Measurements from ENCODE around the gene ACOX3.
"Not testable (repeated sequence)": the region's sequence is repeated elsewhere in the genome, so short reads cannot be mapped to it uniquely, and the experiment has no call there.

The ACOX3 gene

DNA sequence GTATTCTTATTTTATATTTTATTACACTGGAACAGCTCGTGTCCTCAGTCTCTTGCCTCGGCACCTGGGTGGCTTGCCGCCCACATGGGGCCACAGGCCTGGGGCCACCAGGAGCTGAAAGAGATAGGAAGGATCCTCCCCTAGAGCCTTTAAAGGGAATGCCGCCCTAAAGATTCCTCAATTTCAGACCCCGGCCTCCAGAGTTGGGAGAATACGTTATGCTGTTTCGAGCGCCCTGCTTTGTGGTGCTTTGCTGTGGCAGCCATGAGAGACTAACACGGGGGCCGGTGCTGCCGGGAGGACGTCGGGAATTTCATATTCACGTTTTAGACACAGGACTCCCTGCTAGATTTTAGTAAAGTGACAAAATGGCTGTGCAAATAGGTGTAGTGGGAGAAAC lies 33.2 kb downstream of the ACOX3 start:
- no peak for DNase-seq (ENCODE audit: low spot score)
- H2BK120ac ChIP-seq (ENCODE audit: low read depth, low read length) = no peak overlapping the region
- H2AFZ ChIP-seq (ENCODE audit: low read length) = no peak overlapping the region
- H2BK12ac ChIP-seq (ENCODE audit: low read length) = no peak overlapping the region
- H3K4me3 ChIP-seq (ENCODE audit: low read length in 2 of 2) = no peak overlapping the region
- H2AK5ac ChIP-seq (ENCODE audit: low read depth, low read length) = no peak overlapping the region
- H3K4me2 ChIP-seq (ENCODE audit: insufficient read depth, low read length, poor library complexity, severe bottlenecking) = no peak overlapping the region
- peaks cover 17 to 28% of the 10 kb centered on the region in 2 donors for H3K36me3 ChIP-seq (replicated peaks in 1 of 2; ENCODE audit: control insufficient read depth in 2 of 2, insufficient read depth in 2 of 2, low read length in 2 of 2)
- WGBS, 2 donors (ENCODE audit: extremely low coverage in 2 of 2, insufficient read length in 2 of 2, insufficient replicate concordance in 1 of 2) = no CpG with 5 or more reads among the region's 14 CpGs
- peaks cover 7% of the 10 kb centered on the region for H3K79me1 ChIP-seq (ENCODE audit: low read depth, low read length)
- no peak overlapping the region for H2BK15ac ChIP-seq (ENCODE audit: low read length)
- H3K14ac ChIP-seq (ENCODE audit: low read length) = no peak overlapping the region
- no peak overlapping the region for H3K27ac ChIP-seq (replicated peaks; ENCODE audit: low read length)
- no peak overlapping the region for H3K18ac ChIP-seq (ENCODE audit: low read length)
- no peak overlapping the region for H3K23ac ChIP-seq (ENCODE audit: low read depth, low read length, poor library complexity)
- no peak overlapping the region for H3K4ac ChIP-seq (ENCODE audit: low read length)
- H3K9ac ChIP-seq (ENCODE audit: low read depth, low read length, poor library complexity) = no peak overlapping the region
- H4K91ac ChIP-seq (ENCODE audit: low read depth, low read length, poor library complexity) = no peak overlapping the region
- no peak overlapping the region for H2BK5ac ChIP-seq (ENCODE audit: low read length)
- peaks cover 2 to 4% of the 10 kb centered on the region in 2 donors for H3K4me1 ChIP-seq (ENCODE audit: control insufficient read depth in 2 of 2, insufficient read depth in 1 of 2, low read depth in 1 of 2, low read length in 2 of 2)
- no peak overlapping the region for H4K8ac ChIP-seq (ENCODE audit: low read depth, low read length)
- H3K9me3 ChIP-seq (replicated peaks in 1 of 2; ENCODE audit: control insufficient read depth in 2 of 2, insufficient read depth in 1 of 2, low read depth in 1 of 2, low read length in 2 of 2) = peaks cover 4 to 5% of the 10 kb centered on the region in 2 donors
- no peaks in the 10 kb centered on the region for H3K27me3 ChIP-seq (ENCODE audit: control insufficient read depth in 3 of 3, insufficient read depth in 3 of 3, low read depth in 1 of 3, low read length in 3 of 3)

DNA sequence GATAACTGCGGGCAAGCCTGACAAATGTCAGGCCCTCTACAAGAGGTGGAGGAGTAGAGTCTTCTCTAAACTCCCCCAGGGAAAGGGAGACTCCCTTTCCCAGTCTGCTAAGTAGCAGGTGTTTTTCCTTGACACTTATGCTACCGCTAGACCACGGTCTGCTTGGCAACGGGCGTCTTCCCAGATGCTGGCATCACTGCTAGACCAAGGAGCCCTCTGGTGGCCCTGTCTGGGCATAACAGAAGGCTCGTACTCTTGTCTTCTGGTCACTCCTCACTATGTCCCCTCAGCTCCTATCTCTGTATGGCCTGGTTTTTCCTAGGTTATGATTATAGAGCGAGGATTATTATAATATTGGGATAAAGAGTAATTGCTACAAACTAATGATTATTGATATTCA lies 33.6 kb downstream of the ACOX3 start:
- not testable (repeated sequence) for H3K4me1 ChIP-seq (ENCODE audit: control insufficient read depth in 2 of 2, insufficient read depth in 1 of 2, low read depth in 1 of 2, low read length in 2 of 2); H3K9me3 ChIP-seq (replicated peaks in 1 of 2; ENCODE audit: control insufficient read depth in 2 of 2, insufficient read depth in 1 of 2, low read depth in 1 of 2, low read length in 2 of 2); H2BK120ac ChIP-seq (ENCODE audit: low read depth, low read length); H2BK15ac ChIP-seq (ENCODE audit: low read length); H3K27ac ChIP-seq (replicated peaks; ENCODE audit: low read length); H2AK5ac ChIP-seq (ENCODE audit: low read depth, low read length); H3K18ac ChIP-seq (ENCODE audit: low read length); H3K4ac ChIP-seq (ENCODE audit: low read length); H3K14ac ChIP-seq (ENCODE audit: low read length); H3K27me3 ChIP-seq (ENCODE audit: control insufficient read depth in 3 of 3, insufficient read depth in 3 of 3, low read depth in 1 of 3, low read length in 3 of 3); DNase-seq (ENCODE audit: low spot score); H4K8ac ChIP-seq (ENCODE audit: low read depth, low read length); H2AFZ ChIP-seq (ENCODE audit: low read length); H3K4me3 ChIP-seq (ENCODE audit: low read length in 2 of 2); H3K23ac ChIP-seq (ENCODE audit: low read depth, low read length, poor library complexity); H4K91ac ChIP-seq (ENCODE audit: low read depth, low read length, poor library complexity); H3K79me1 ChIP-seq (ENCODE audit: low read depth, low read length); H3K9ac ChIP-seq (ENCODE audit: low read depth, low read length, poor library complexity); H2BK12ac ChIP-seq (ENCODE audit: low read length); H3K4me2 ChIP-seq (ENCODE audit: insufficient read depth, low read length, poor library complexity, severe bottlenecking); H2BK5ac ChIP-seq (ENCODE audit: low read length)
- H3K36me3 ChIP-seq (replicated peaks in 1 of 2; ENCODE audit: control insufficient read depth in 2 of 2, insufficient read depth in 2 of 2, low read length in 2 of 2) = peaks cover 17 to 28% of the 10 kb centered on the region in 2 donors
- WGBS, 2 donors (ENCODE audit: extremely low coverage in 2 of 2, insufficient read length in 2 of 2, insufficient replicate concordance in 1 of 2) = no CpG with 5 or more reads among the region's 7 CpGs

DNA sequence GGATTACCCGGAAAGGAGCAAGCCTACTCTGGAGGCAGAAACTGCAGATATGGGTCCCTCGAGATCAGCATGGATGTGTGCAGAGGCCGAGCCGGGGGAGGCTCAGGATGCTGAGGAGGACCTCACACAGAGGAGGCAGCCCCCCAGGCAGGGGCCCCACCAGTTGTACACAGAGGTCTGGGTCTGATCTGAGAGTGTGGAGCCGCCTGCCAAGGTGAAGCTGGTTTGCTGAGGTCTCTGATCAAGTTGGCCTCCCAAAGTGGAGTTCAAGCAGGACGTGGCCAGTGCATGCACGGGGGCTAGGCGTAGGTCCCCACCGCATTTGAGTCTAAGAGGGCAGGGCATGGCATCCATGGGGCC lies 35.0 kb downstream of the ACOX3 start:
- Histone ChIP-seq H2AK5ac (ENCODE audit: low read depth, low read length) (no peak overlapping the region), H3K14ac (ENCODE audit: low read length) (no peak overlapping the region), H3K4me2 (ENCODE audit: insufficient read depth, low read length, poor library complexity, severe bottlenecking) (no peak overlapping the region), H3K4me1 (ENCODE audit: control insufficient read depth in 2 of 2, insufficient read depth in 1 of 2, low read depth in 1 of 2, low read length in 2 of 2) (peaks cover 0 to 5% of the 10 kb centered on the region in 2 donors), H3K4me3 (ENCODE audit: low read length in 2 of 2) (peak overlapping the region in 1 of 2 donors; percentile 20), H2AFZ (ENCODE audit: low read length) (no peak overlapping the region), H2BK5ac (ENCODE audit: low read length) (no peak overlapping the region), H3K9me3 (replicated peaks in 1 of 2; ENCODE audit: control insufficient read depth in 2 of 2, insufficient read depth in 1 of 2, low read depth in 1 of 2, low read length in 2 of 2) (peaks cover 4 to 5% of the 10 kb centered on the region in 2 donors), H2BK15ac (ENCODE audit: low read length) (no peak overlapping the region), H3K9ac (ENCODE audit: low read depth, low read length, poor library complexity) (no peak overlapping the region), H3K27me3 (ENCODE audit: control insufficient read depth in 3 of 3, insufficient read depth in 3 of 3, low read depth in 1 of 3, low read length in 3 of 3) (no peaks in the 10 kb centered on the region), H4K8ac (ENCODE audit: low read depth, low read length) (no peak overlapping the region), H2BK12ac (ENCODE audit: low read length) (no peak overlapping the region), H3K23ac (ENCODE audit: low read depth, low read length, poor library complexity) (no peak overlapping the region), H3K4ac (ENCODE audit: low read length) (no peak overlapping the region), H3K18ac (ENCODE audit: low read length) (no peak overlapping the region), H2BK120ac (ENCODE audit: low read depth, low read length) (no peak overlapping the region), H3K27ac (replicated peaks; ENCODE audit: low read length) (no peak overlapping the region), H4K91ac (ENCODE audit: low read depth, low read length, poor library complexity) (no peak overlapping the region), H3K36me3 (replicated peaks in 1 of 2; ENCODE audit: control insufficient read depth in 2 of 2, insufficient read depth in 2 of 2, low read length in 2 of 2) (peaks cover 17 to 28% of the 10 kb centered on the region in 2 donors), H3K79me1 (ENCODE audit: low read depth, low read length) (peaks cover 7% of the 10 kb centered on the region)
- WGBS, 2 donors (ENCODE audit: extremely low coverage in 2 of 2, insufficient read length in 2 of 2, insufficient replicate concordance in 1 of 2) = no CpG with 5 or more reads among the region's 9 CpGs
- no peak for DNase-seq (ENCODE audit: low spot score)

DNA sequence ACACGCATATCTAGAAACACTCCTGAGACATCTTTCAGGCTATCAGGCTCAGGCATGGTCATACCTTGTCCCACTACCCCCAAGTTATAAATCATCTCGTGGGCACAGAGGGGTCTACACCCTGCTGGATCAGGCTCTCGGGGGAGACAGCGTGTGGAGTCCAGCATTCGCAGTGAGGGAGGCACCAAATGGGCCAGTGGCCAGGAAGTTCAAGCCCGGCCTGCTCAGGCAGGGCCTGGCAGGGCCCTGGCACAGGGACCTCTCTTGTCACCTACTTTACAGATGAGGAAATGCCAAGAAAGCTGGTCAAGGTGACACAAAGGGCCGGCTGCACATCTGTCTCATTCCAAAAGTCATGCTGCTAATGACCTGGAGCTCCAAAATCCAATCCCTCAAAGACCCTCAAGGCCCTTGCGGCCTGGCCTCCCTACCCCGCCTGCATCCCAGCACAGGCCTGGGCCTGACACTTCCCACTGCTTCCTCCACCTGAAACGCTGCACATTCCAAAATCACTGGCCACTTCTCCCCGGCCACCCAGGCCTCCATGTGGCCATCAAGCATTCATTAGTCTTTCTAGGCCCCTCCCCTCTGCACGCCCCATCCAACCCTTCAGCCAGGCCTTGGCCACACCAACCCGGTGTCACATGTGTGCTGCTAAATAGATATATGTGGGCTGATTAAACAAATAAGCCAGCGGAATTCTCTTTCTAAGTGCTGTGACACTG lies 35.6 kb downstream of the ACOX3 start:
- Histone ChIP-seq H3K36me3 (replicated peaks in 1 of 2; ENCODE audit: control insufficient read depth in 2 of 2, insufficient read depth in 2 of 2, low read length in 2 of 2) (peaks cover 16 to 28% of the 10 kb centered on the region in 2 donors), H3K79me1 (ENCODE audit: low read depth, low read length) (peaks cover 6% of the 10 kb centered on the region), H3K9me3 (replicated peaks in 1 of 2; ENCODE audit: control insufficient read depth in 2 of 2, insufficient read depth in 1 of 2, low read depth in 1 of 2, low read length in 2 of 2) (peaks cover 4 to 5% of the 10 kb centered on the region in 2 donors), H3K4ac (ENCODE audit: low read length) (no peak overlapping the region), H2BK120ac (ENCODE audit: low read depth, low read length) (no peak overlapping the region), H2AK5ac (ENCODE audit: low read depth, low read length) (no peak overlapping the region), H3K23ac (ENCODE audit: low read depth, low read length, poor library complexity) (no peak overlapping the region), H3K27me3 (ENCODE audit: control insufficient read depth in 3 of 3, insufficient read depth in 3 of 3, low read depth in 1 of 3, low read length in 3 of 3) (no peaks in the 10 kb centered on the region), H3K27ac (replicated peaks; ENCODE audit: low read length) (no peak overlapping the region), H2AFZ (ENCODE audit: low read length) (no peak overlapping the region), H3K4me1 (ENCODE audit: control insufficient read depth in 2 of 2, insufficient read depth in 1 of 2, low read depth in 1 of 2, low read length in 2 of 2) (peaks cover 0 to 5% of the 10 kb centered on the region in 2 donors), H3K14ac (ENCODE audit: low read length) (no peak overlapping the region), H2BK5ac (ENCODE audit: low read length) (no peak overlapping the region), H4K8ac (ENCODE audit: low read depth, low read length) (no peak overlapping the region), H3K9ac (ENCODE audit: low read depth, low read length, poor library complexity) (no peak overlapping the region), H3K18ac (ENCODE audit: low read length) (no peak overlapping the region), H3K4me3 (ENCODE audit: low read length in 2 of 2) (no peak overlapping the region), H4K91ac (ENCODE audit: low read depth, low read length, poor library complexity) (no peak overlapping the region), H2BK12ac (ENCODE audit: low read length) (no peak overlapping the region), H3K4me2 (ENCODE audit: insufficient read depth, low read length, poor library complexity, severe bottlenecking) (no peak overlapping the region), H2BK15ac (ENCODE audit: low read length) (no peak overlapping the region)
- WGBS, 2 donors (ENCODE audit: extremely low coverage in 2 of 2, insufficient read length in 2 of 2, insufficient replicate concordance in 1 of 2) = no CpG with 5 or more reads among the region's 14 CpGs
- DNase-seq (ENCODE audit: low spot score) = no peak

All from neuronal stem cell (in vitro differentiated cells).